ENCODE results near the gene STAG2. TPM values are rescaled to one million over a fixed set of nuclear protein-coding genes. Genes with fewer than 3 reads are reported as not detected.
A peak's percentile ranks its signal among the peaks of the same experiment; 100 is the strongest.

STAG2 gene
- total RNA-seq = 90.8 and 95.1 TPM in 2 replicates

GRCh38 chrX:123961268-123962005 lies at the start of gene STAG2:
Gene STAG2, plus strand, starts transcription at chrX:123961706. Its CDS starts 60,922 bp downstream, at chrX:124022628.
- peak within 1 kb of the TSS; percentile 70 for H3K4me3 ChIP-seq (ENCODE audit: low read depth, low read length)
- no peak for FAIRE-seq
- H3K36me3 ChIP-seq (ENCODE audit: control insufficient read depth, insufficient read depth, low read length) = no peaks in the 10 kb centered on the region
- H3K27me3 ChIP-seq (ENCODE audit: control insufficient read depth, insufficient read depth, low read length) = no peaks in the 10 kb centered on the region
- TF ChIP-seq CTCF (IDR thresholded peaks at IDR 0.05; ENCODE audit: insufficient read depth, low read length, severe bottlenecking) = no peak
- peak; percentile 61 for DNase-seq (ENCODE audit: low read depth)

GRCh38 chrX:123917069-123917468 lies 44.4 kb upstream of the STAG2 start:
- DNase-seq (ENCODE audit: low read depth) (peak; percentile 23), FAIRE-seq (no peak)
- H3K4me3 ChIP-seq (ENCODE audit: low read depth, low read length) = no peak overlapping the region
- no peaks in the 10 kb centered on the region for H3K36me3 ChIP-seq (ENCODE audit: control insufficient read depth, insufficient read depth, low read length)
- TF ChIP-seq CTCF (IDR thresholded peaks at IDR 0.05; ENCODE audit: insufficient read depth, low read length, severe bottlenecking) = no peak
- no peaks in the 10 kb centered on the region for H3K27me3 ChIP-seq (ENCODE audit: control insufficient read depth, insufficient read depth, low read length)

GRCh38 chrX:123918106-123918721 lies 43.3 kb upstream of the STAG2 start:
- no peak overlapping the region for H3K4me3 ChIP-seq (ENCODE audit: low read depth, low read length)
- FAIRE-seq (no peak), DNase-seq (ENCODE audit: low read depth) (peak; percentile 49)

GRCh38 chrX:123920105-123920785 lies 41.3 kb upstream of the STAG2 start:
- H3K36me3 ChIP-seq (ENCODE audit: control insufficient read depth, insufficient read depth, low read length) = no peaks in the 10 kb centered on the region
- TF ChIP-seq CTCF (IDR thresholded peaks at IDR 0.05; ENCODE audit: insufficient read depth, low read length, severe bottlenecking) = no peak
- no peak overlapping the region for H3K4me3 ChIP-seq (ENCODE audit: low read depth, low read length)
- DNase-seq (ENCODE audit: low read depth) (peak; percentile 78), FAIRE-seq (no peak)
- no peaks in the 10 kb centered on the region for H3K27me3 ChIP-seq (ENCODE audit: control insufficient read depth, insufficient read depth, low read length)

More at GRCh38 chrX:123918106-123918721, 43.3 kb upstream of the STAG2 start:
- TF ChIP-seq CTCF (IDR thresholded peaks at IDR 0.05; ENCODE audit: insufficient read depth, low read length, severe bottlenecking) = no peak
- H3K36me3 ChIP-seq (ENCODE audit: control insufficient read depth, insufficient read depth, low read length) = no peaks in the 10 kb centered on the region
- H3K27me3 ChIP-seq (ENCODE audit: control insufficient read depth, insufficient read depth, low read length) = no peaks in the 10 kb centered on the region

GRCh38 chrX:123923211-123923610 lies 38.3 kb upstream of the STAG2 start:
- Histone ChIP-seq H3K27me3 (ENCODE audit: control insufficient read depth, insufficient read depth, low read length) (no peaks in the 10 kb centered on the region), H3K4me3 (ENCODE audit: low read depth, low read length) (no peak overlapping the region), H3K36me3 (ENCODE audit: control insufficient read depth, insufficient read depth, low read length) (no peaks in the 10 kb centered on the region)
- DNase-seq (ENCODE audit: low read depth) (peak; percentile 39), FAIRE-seq (no peak)
- TF ChIP-seq CTCF (IDR thresholded peaks at IDR 0.05; ENCODE audit: insufficient read depth, low read length, severe bottlenecking) = no peak

All from bronchial epithelial cell (primary cell).